Hepatocyte (in vitro differentiated cells): ENCODE results near the gene TBK1.

Experiments used
- CTCF ChIP-seq: fragments of 200-600 bp; sonication (generic); IDR thresholded peaks from 2 replicates; pipeline ENCODE4 v1.5.1; 2016; ENCODE audit warnings: antibody characterized with exemption, mild to moderate bottlenecking; ENCODE audit not compliant: poor library complexity
- EZH2 ChIP-seq: fragments of 200-600 bp; sonication (generic); IDR thresholded peaks from 2 replicates; pipeline ENCODE4 v1.6.1; 2016; ENCODE audit warnings: antibody characterized with exemption, mild to moderate bottlenecking, borderline replicate concordance

GRCh38 chr12:64497903-64498302 lies 46.0 kb downstream of the TBK1 start:
- TF ChIP-seq CTCF: no peak
- TF ChIP-seq EZH2: no peak
